ENCODE measurements around the gene ZXDC.

ZXDC gene

GRCh38 chr3:126432361-126433104 lies 43.2 kb downstream of the ZXDC start:
- H3K4me3 ChIP-seq (ENCODE audit: low read length): no peak overlapping the region
- no peaks in the 10 kb centered on the region for H3K27me3 ChIP-seq (ENCODE audit: control insufficient read depth, insufficient read depth, low read length)
- no peaks in the 10 kb centered on the region for H3K36me3 ChIP-seq (ENCODE audit: control insufficient read depth, insufficient read depth, low read length)
- H3K9ac ChIP-seq (ENCODE audit: low read length): no peak overlapping the region
- no peaks in the 10 kb centered on the region for H3K4me1 ChIP-seq (ENCODE audit: control insufficient read depth, insufficient read depth, low read length)
- H3K9me3 ChIP-seq (ENCODE audit: control insufficient read depth, low read length): no peaks in the 10 kb centered on the region

GRCh38 chr3:126431103-126431534 lies 44.6 kb downstream of the ZXDC start:
- Histone ChIP-seq H3K4me3 (ENCODE audit: low read length) (no peak overlapping the region), H3K9me3 (ENCODE audit: control insufficient read depth, low read length) (no peaks in the 10 kb centered on the region), H3K36me3 (ENCODE audit: control insufficient read depth, insufficient read depth, low read length) (no peaks in the 10 kb centered on the region), H3K4me1 (ENCODE audit: control insufficient read depth, insufficient read depth, low read length) (no peaks in the 10 kb centered on the region), H3K27me3 (ENCODE audit: control insufficient read depth, insufficient read depth, low read length) (no peaks in the 10 kb centered on the region), H3K9ac (ENCODE audit: low read length) (no peak overlapping the region)

GRCh38 chr3:126424751-126425150 lies 50.9 kb downstream of the ZXDC start:
- Histone ChIP-seq H3K9me3 (ENCODE audit: control insufficient read depth, low read length) (no peaks in the 10 kb centered on the region), H3K4me3 (ENCODE audit: low read length) (no peak overlapping the region), H3K4me1 (ENCODE audit: control insufficient read depth, insufficient read depth, low read length) (no peaks in the 10 kb centered on the region), H3K27me3 (ENCODE audit: control insufficient read depth, insufficient read depth, low read length) (no peaks in the 10 kb centered on the region), H3K9ac (ENCODE audit: low read length) (no peak overlapping the region), H3K36me3 (ENCODE audit: control insufficient read depth, insufficient read depth, low read length) (no peaks in the 10 kb centered on the region)

- Histone ChIP-seq H3K4me3 (ENCODE audit: low read length) (no peak overlapping the region), H3K9me3 (ENCODE audit: control insufficient read depth, low read length) (no peaks in the 10 kb centered on the region), H3K36me3 (ENCODE audit: control insufficient read depth, insufficient read depth, low read length) (no peaks in the 10 kb centered on the region), H3K9ac (ENCODE audit: low read length) (no peak overlapping the region), H3K4me1 (ENCODE audit: control insufficient read depth, insufficient read depth, low read length) (no peaks in the 10 kb centered on the region), H3K27me3 (ENCODE audit: control insufficient read depth, insufficient read depth, low read length) (no peaks in the 10 kb centered on the region)
These were observed 51.5 kb downstream of the ZXDC start for GRCh38 chr3:126424039-126424717.

- no peaks in the 10 kb centered on the region for H3K27me3 ChIP-seq (ENCODE audit: control insufficient read depth, insufficient read depth, low read length)
- no peaks in the 10 kb centered on the region for H3K36me3 ChIP-seq (ENCODE audit: control insufficient read depth, insufficient read depth, low read length)
- no peak overlapping the region for H3K4me3 ChIP-seq (ENCODE audit: low read length)
- H3K9ac ChIP-seq (ENCODE audit: low read length): no peak overlapping the region
- H3K9me3 ChIP-seq (ENCODE audit: control insufficient read depth, low read length): no peaks in the 10 kb centered on the region
- no peaks in the 10 kb centered on the region for H3K4me1 ChIP-seq (ENCODE audit: control insufficient read depth, insufficient read depth, low read length)
These were observed 52.3 kb downstream of the ZXDC start for GRCh38 chr3:126423191-126424038.

GRCh38 chr3:126422571-126423091 lies 53.1 kb downstream of the ZXDC start:
- no peaks in the 10 kb centered on the region for H3K9me3 ChIP-seq (ENCODE audit: control insufficient read depth, low read length)
- peaks cover 2% of the 10 kb centered on the region for H3K27me3 ChIP-seq (ENCODE audit: control insufficient read depth, insufficient read depth, low read length)
- H3K4me3 ChIP-seq (ENCODE audit: low read length): no peak overlapping the region
- H3K36me3 ChIP-seq (ENCODE audit: control insufficient read depth, insufficient read depth, low read length): no peaks in the 10 kb centered on the region
- H3K9ac ChIP-seq (ENCODE audit: low read length): no peak overlapping the region
- H3K4me1 ChIP-seq (ENCODE audit: control insufficient read depth, insufficient read depth, low read length): no peaks in the 10 kb centered on the region

- H3K36me3 ChIP-seq (ENCODE audit: control insufficient read depth, insufficient read depth, low read length): no peaks in the 10 kb centered on the region
- peaks cover 7% of the 10 kb centered on the region for H3K27me3 ChIP-seq (ENCODE audit: control insufficient read depth, insufficient read depth, low read length)
- H3K9ac ChIP-seq (ENCODE audit: low read length): no peak overlapping the region
- H3K4me3 ChIP-seq (ENCODE audit: low read length): no peak overlapping the region
- no peaks in the 10 kb centered on the region for H3K4me1 ChIP-seq (ENCODE audit: control insufficient read depth, insufficient read depth, low read length)
- no peaks in the 10 kb centered on the region for H3K9me3 ChIP-seq (ENCODE audit: control insufficient read depth, low read length)
These were observed 53.6 kb downstream of the ZXDC start for GRCh38 chr3:126422121-126422520.

- peaks cover 12% of the 10 kb centered on the region for H3K27me3 ChIP-seq (ENCODE audit: control insufficient read depth, insufficient read depth, low read length)
- H3K9me3 ChIP-seq (ENCODE audit: control insufficient read depth, low read length): no peaks in the 10 kb centered on the region
- H3K4me1 ChIP-seq (ENCODE audit: control insufficient read depth, insufficient read depth, low read length): no peaks in the 10 kb centered on the region
- H3K36me3 ChIP-seq (ENCODE audit: control insufficient read depth, insufficient read depth, low read length): no peaks in the 10 kb centered on the region
- no peak overlapping the region for H3K4me3 ChIP-seq (ENCODE audit: low read length)
- no peak overlapping the region for H3K9ac ChIP-seq (ENCODE audit: low read length)
These were observed 54.0 kb downstream of the ZXDC start for GRCh38 chr3:126421573-126422119.

- Histone ChIP-seq H3K4me3 (ENCODE audit: low read length) (no peak overlapping the region), H3K9ac (ENCODE audit: low read length) (no peak overlapping the region), H3K4me1 (ENCODE audit: control insufficient read depth, insufficient read depth, low read length) (no peaks in the 10 kb centered on the region), H3K36me3 (ENCODE audit: control insufficient read depth, insufficient read depth, low read length) (no peaks in the 10 kb centered on the region), H3K9me3 (ENCODE audit: control insufficient read depth, low read length) (no peaks in the 10 kb centered on the region), H3K27me3 (ENCODE audit: control insufficient read depth, insufficient read depth, low read length) (peaks cover 18% of the 10 kb centered on the region)
These were observed 55.6 kb downstream of the ZXDC start for GRCh38 chr3:126419886-126420786.

- Histone ChIP-seq H3K9me3 (ENCODE audit: control insufficient read depth, low read length) (no peaks in the 10 kb centered on the region), H3K4me3 (ENCODE audit: low read length) (no peak overlapping the region), H3K36me3 (ENCODE audit: control insufficient read depth, insufficient read depth, low read length) (no peaks in the 10 kb centered on the region), H3K4me1 (ENCODE audit: control insufficient read depth, insufficient read depth, low read length) (no peaks in the 10 kb centered on the region), H3K9ac (ENCODE audit: low read length) (no peak overlapping the region), H3K27me3 (ENCODE audit: control insufficient read depth, insufficient read depth, low read length) (peaks cover 18% of the 10 kb centered on the region)
These were observed 56.5 kb downstream of the ZXDC start for GRCh38 chr3:126419151-126419703.

GRCh38 chr3:126418661-126419131 lies 57.0 kb downstream of the ZXDC start:
- Histone ChIP-seq H3K4me1 (ENCODE audit: control insufficient read depth, insufficient read depth, low read length) (no peaks in the 10 kb centered on the region), H3K27me3 (ENCODE audit: control insufficient read depth, insufficient read depth, low read length) (peaks cover 18% of the 10 kb centered on the region), H3K4me3 (ENCODE audit: low read length) (no peak overlapping the region), H3K9ac (ENCODE audit: low read length) (no peak overlapping the region), H3K9me3 (ENCODE audit: control insufficient read depth, low read length) (no peaks in the 10 kb centered on the region), H3K36me3 (ENCODE audit: control insufficient read depth, insufficient read depth, low read length) (no peaks in the 10 kb centered on the region)

Measured in mucosa of stomach (tissue), 1 donor.